NCI-H1694 (cell line): ENCODE results near the gene TGM2.

Experiments
- DNase-seq: peaks from one replicate; lab custom pipeline; 2025; lab: John Stamatoyannopoulos, UW

Gene TGM2

DNA sequence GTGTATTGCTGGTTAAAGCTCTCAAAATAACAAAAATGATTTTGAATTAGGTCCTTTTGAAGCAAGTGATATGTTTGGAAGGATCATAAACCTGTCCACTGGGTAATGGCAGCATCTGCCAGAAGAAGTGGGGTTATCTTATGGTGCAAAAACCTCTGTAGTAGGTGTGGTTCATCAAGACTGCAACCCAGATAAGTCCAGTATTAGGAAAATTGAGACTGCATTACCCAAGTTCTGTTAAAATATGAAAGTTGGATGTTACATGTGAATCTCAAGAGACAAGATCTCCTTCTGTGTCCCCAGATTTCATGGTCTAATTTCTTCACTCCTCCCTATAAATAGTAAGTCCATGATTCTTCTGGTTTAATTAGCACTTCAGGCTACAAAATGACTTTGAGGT lies 72.2 kb downstream of the TGM2 start:
- no peak for DNase-seq

GRCh38 chr20:38092260-38092857 lies 72.7 kb downstream of the TGM2 start:
- no peak for DNase-seq

DNA sequence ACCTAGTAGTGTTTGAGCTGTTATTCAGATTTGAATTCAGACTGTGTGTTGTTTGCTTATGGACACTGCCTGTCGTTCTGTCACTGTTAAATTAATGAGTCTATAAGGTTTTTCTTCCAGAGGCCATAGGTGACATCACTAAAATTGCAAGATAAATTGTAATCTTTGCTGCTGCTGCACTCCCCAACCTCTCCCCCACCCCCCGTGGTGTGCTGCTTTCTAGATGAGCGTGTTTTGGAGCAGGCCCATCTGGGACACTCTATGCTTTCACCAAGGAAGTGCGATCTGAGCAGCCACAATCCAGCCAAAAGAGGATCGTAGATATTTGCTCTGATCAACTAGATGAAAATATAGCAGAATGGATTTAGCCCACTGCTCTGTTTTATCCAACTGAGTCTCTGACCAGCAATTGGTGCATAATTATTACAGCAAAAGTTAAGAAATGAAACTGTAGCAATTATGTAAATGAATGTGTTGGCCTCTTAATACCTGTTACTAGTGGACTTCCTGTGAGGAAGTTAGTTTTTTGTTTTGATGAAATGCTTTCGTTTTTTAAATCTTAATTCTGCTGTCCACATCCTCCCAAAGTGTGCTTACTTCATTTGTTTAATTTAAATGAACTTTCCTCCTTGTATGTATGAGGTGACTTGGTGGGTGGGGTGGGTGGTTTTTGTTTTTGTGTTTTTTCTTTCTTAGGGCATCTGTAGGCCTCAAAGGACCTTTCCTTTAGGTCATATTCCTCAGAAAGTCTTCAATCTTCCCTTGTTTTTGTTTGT lies 73.4 kb downstream of the TGM2 start:
- DNase-seq = no peak

GRCh38 chr20:38090061-38090460 lies 75.0 kb downstream of the TGM2 start:
- DNase-seq = no peak

DNA sequence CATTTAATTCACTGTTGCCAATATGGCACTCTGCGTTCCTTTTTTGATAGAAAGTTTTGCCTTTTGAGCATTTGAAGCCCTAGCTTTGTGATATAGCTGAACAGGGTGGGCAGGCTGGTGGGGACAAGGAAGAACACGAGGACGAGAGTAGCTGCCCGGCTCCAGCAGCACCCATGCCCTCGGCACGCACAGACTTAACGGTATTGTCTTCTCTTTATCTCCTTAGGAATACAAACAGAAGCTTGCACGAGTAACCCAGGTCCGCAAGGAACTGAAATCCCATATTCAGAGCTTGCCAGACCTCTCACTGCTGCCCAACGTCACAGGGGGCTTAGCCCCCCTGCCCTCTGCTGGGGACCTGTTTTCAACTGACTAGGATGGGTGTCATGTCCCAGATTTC lies 75.6 kb downstream of the TGM2 start:
- no peak for DNase-seq

DNA sequence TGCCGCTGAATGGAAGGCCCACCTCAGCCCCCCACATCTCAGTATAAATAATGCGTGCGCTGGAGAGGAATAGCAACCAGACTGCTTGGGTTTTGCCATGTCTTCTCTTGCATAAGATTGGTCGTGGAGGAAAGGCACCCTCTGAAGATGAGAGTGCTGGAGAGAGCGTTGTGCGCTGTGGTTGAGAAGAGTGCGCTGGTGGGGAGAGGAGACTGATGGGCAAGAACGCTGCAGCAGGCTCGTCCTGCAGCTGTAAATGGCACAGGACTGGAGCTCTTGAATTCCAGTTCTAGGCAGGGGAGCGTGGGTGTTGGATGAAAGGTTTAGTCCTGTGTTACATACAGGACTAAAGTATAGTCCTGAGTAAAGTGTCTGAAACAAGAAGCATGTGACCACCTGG lies 80.0 kb downstream of the TGM2 start:
- DNase-seq = no peak

DNA sequence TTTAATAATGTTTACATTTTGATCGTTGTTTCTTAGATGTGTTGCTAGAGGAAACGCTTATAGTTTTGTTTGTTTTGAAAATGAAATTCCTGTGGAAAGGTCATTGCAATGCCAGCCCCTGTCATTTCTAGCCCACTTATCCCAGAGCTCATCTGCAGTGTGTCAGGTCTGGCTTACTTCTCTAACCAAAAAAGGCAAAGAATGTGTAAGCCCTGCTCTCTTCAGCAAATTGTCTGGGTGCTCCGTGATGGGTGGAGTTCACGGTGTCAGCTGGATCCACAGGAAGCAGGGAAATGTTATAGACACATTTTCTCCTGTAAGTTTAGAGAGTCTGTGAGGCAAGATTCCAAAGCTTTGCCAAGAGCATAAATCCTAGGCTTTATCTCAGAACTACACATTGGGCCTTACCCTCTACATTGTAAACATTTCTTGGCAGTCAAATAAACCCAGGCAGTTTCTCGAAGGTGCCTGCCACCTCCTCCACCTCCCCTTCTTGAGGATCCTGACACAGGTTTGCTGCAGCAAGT lies 80.6 kb downstream of the TGM2 start:
- no peak for DNase-seq

DNA sequence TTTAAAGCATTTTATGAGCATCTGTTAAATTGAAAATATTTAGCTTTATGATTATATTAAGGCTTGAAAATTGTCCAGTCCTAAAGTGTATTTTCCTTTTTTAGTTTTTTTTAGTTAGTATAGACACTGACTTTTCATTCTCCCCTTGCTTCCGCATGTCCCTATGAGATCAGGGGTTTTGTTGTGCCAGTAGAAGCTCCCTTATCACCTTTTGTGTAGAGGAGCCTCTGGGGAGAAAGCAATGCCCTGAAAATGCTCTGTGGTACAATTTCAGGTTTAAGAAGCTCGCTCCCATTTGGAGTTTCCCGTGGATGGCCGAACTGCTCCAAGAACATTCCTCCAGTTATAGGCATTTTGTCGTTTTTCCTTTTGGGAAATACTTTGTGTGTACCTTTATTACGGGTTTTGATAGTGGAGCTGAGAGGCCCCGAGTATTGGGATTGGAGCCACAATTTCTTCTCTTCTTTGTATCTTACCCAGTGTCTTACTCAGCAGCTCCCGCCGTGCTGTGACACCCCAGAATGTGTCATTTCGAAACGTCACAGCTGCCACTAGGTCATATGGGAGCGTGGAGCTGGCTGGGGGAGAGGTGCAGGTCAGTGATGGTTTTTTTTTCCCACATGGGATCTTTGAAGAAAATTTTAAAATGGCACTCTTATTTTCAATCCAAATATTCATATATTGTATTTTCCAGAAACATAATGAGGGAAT lies 81.6 kb downstream of the TGM2 start:
- no peak for DNase-seq

GRCh38 chr20:38082894-38083293 lies 82.2 kb downstream of the TGM2 start:
- DNase-seq = no peak

- DNase-seq = no peak
Observed at GRCh38 chr20:38081575-38081974, 83.5 kb downstream of the TGM2 start.

- no peak for DNase-seq
Observed at GRCh38 chr20:38079353-38079752, 85.7 kb downstream of the TGM2 start.

- DNase-seq = no peak
Observed at GRCh38 chr20:38078084-38078483, 87.0 kb downstream of the TGM2 start.
